ENCODE results near the gene CCS. TPM values are rescaled to one million over a fixed set of nuclear protein-coding genes. Genes with fewer than 3 reads are reported as not detected.
A peak's percentile ranks its signal among the peaks of the same experiment; 100 is the strongest.

CCS gene
- total RNA-seq, 1 donor from 2014 or later, result 42.5 TPM

- no peak for TF ChIP-seq CTCF (IDR thresholded peaks at IDR 0.05)
- H3K27me3 ChIP-seq, result no peaks in the 10 kb centered on the region
- H3K36me3 ChIP-seq, result no peaks in the 10 kb centered on the region
- no peaks in the 10 kb centered on the region for H3K9me3 ChIP-seq
- H3K4me1 ChIP-seq, result peaks cover 12% of the 10 kb centered on the region
- no peak for DNase-seq (ENCODE audit: extremely low spot score in 2 of 2)
- no peak overlapping the region for H3K27ac ChIP-seq
- H3K4me3 ChIP-seq, result no peak overlapping the region
- intact Hi-C loops (cut with DNase I), result no loop called here
Observed at GRCh38 chr11:66561975-66562248, 31.1 kb upstream of the CCS start.

GRCh38 chr11:66562275-66562674 is 30.7 kb upstream of the CCS start:
- Histone ChIP-seq H3K36me3 (no peaks in the 10 kb centered on the region), H3K4me3 (no peak overlapping the region), H3K4me1 (peaks cover 16% of the 10 kb centered on the region), H3K27ac (no peak overlapping the region), H3K9me3 (no peaks in the 10 kb centered on the region), H3K27me3 (no peaks in the 10 kb centered on the region)
- TF ChIP-seq POLR2A (IDR thresholded peaks at IDR 0.05) (no peak), CTCF (IDR thresholded peaks at IDR 0.05) (no peak), POLR2AphosphoS5 (IDR thresholded peaks at IDR 0.05; ENCODE audit: insufficient read depth in 1 of 2, low read depth in 1 of 2) (no peak)
- DNase-seq (ENCODE audit: extremely low spot score in 2 of 2), result no peak
- intact Hi-C loops (cut with DNase I), result no loop called here

GRCh38 chr11:66562907-66563583 is 29.9 kb upstream of the CCS start:
- no peak overlapping the region for H3K27ac ChIP-seq
- intact Hi-C loops (cut with DNase I), result no loop called here
- no peaks in the 10 kb centered on the region for H3K36me3 ChIP-seq
- H3K4me3 ChIP-seq, result no peak overlapping the region
- no peak for DNase-seq (ENCODE audit: extremely low spot score in 2 of 2)
- no peaks in the 10 kb centered on the region for H3K9me3 ChIP-seq
- H3K27me3 ChIP-seq, result no peaks in the 10 kb centered on the region
- TF ChIP-seq POLR2A (IDR thresholded peaks at IDR 0.05) (no peak), POLR2AphosphoS5 (IDR thresholded peaks at IDR 0.05; ENCODE audit: insufficient read depth in 1 of 2, low read depth in 1 of 2) (no peak), CTCF (IDR thresholded peaks at IDR 0.05) (no peak)
- peaks cover 23% of the 10 kb centered on the region for H3K4me1 ChIP-seq

- H3K4me3 ChIP-seq, result no peak overlapping the region
- H3K9me3 ChIP-seq, result no peaks in the 10 kb centered on the region
- H3K27me3 ChIP-seq, result no peaks in the 10 kb centered on the region
- peaks cover 23% of the 10 kb centered on the region for H3K4me1 ChIP-seq
- intact Hi-C loops (cut with DNase I), result no loop called here
- H3K36me3 ChIP-seq, result no peaks in the 10 kb centered on the region
- TF ChIP-seq POLR2A (IDR thresholded peaks at IDR 0.05), result no peak
- no peak for TF ChIP-seq POLR2AphosphoS5 (IDR thresholded peaks at IDR 0.05; ENCODE audit: insufficient read depth in 1 of 2, low read depth in 1 of 2)
- TF ChIP-seq CTCF (IDR thresholded peaks at IDR 0.05), result no peak
- DNase-seq (ENCODE audit: extremely low spot score in 2 of 2), result peak in 1 of 2 donors; percentile 47
- no peak overlapping the region for H3K27ac ChIP-seq
Observed at GRCh38 chr11:66563832-66564231, 29.2 kb upstream of the CCS start.

GRCh38 chr11:66564538-66564937 is 28.4 kb upstream of the CCS start:
- Histone ChIP-seq H3K27me3 (no peaks in the 10 kb centered on the region), H3K4me1 (peaks cover 22% of the 10 kb centered on the region), H3K4me3 (no peak overlapping the region), H3K9me3 (no peaks in the 10 kb centered on the region), H3K27ac (no peak overlapping the region), H3K36me3 (no peaks in the 10 kb centered on the region)
- TF ChIP-seq POLR2A (IDR thresholded peaks at IDR 0.05) (no peak), POLR2AphosphoS5 (IDR thresholded peaks at IDR 0.05; ENCODE audit: insufficient read depth in 1 of 2, low read depth in 1 of 2) (no peak), CTCF (IDR thresholded peaks at IDR 0.05) (no peak)
- DNase-seq (ENCODE audit: extremely low spot score in 2 of 2), result no peak
- intact Hi-C loops (cut with DNase I), result no loop called here

All from vagina (tissue), 2 donors.